HG02763 (cell line): ENCODE results near the gene GNAL.

Source experiments
- ATAC-seq: cut with Tn5 transposase; IDR thresholded peaks from one replicate; pipeline ENCODE4 v1.9.1; 2021; ENCODE audit warnings: mild to moderate bottlenecking, moderate library complexity; ENCODE audit not compliant: unreplicated experiment

The GNAL gene

GRCh38 chr18:11802586-11802985 lies 113.5 kb downstream of the GNAL start:
- no peak for ATAC-seq

- no peak for ATAC-seq
Observed at GRCh38 chr18:11807233-11807632, 118.2 kb downstream of the GNAL start.

- ATAC-seq = no peak
Observed at GRCh38 chr18:11808001-11808855, 119.2 kb downstream of the GNAL start.

GRCh38 chr18:11809895-11810294 lies 120.8 kb downstream of the GNAL start:
- ATAC-seq = no peak

GRCh38 chr18:11810379-11810778 lies 121.3 kb downstream of the GNAL start:
- no peak for ATAC-seq

- no peak for ATAC-seq
Observed at GRCh38 chr18:11811009-11811408, 121.9 kb downstream of the GNAL start.

GRCh38 chr18:11817229-11817628 lies 128.2 kb downstream of the GNAL start:
- no peak for ATAC-seq

GRCh38 chr18:11818486-11819203 lies 129.6 kb downstream of the GNAL start:
- ATAC-seq = no peak

- no peak for ATAC-seq
Observed at GRCh38 chr18:11819938-11820337, 130.9 kb downstream of the GNAL start.

GRCh38 chr18:11820697-11821096 lies 131.6 kb downstream of the GNAL start:
- no peak for ATAC-seq

GRCh38 chr18:11821208-11821607 lies 132.1 kb downstream of the GNAL start:
- ATAC-seq = no peak

GRCh38 chr18:11821643-11822237 lies 132.7 kb downstream of the GNAL start:
- ATAC-seq = no peak

GRCh38 chr18:11823545-11823944 lies 134.5 kb downstream of the GNAL start:
- no peak for ATAC-seq

GRCh38 chr18:11826836-11827235 lies 137.8 kb downstream of the GNAL start:
- no peak for ATAC-seq

- ATAC-seq = no peak
Observed at GRCh38 chr18:11828786-11829432, 139.8 kb downstream of the GNAL start.

- ATAC-seq = no peak
Observed at GRCh38 chr18:11830585-11830984, 141.5 kb downstream of the GNAL start.

- no peak for ATAC-seq
Observed at GRCh38 chr18:11831921-11832320, 142.9 kb downstream of the GNAL start.

GRCh38 chr18:11834772-11835171 lies 145.7 kb downstream of the GNAL start:
- ATAC-seq = no peak

GRCh38 chr18:11839556-11839955 lies 150.5 kb downstream of the GNAL start:
- ATAC-seq = no peak

GRCh38 chr18:11840493-11840892 lies 151.4 kb downstream of the GNAL start:
- ATAC-seq = no peak

- no peak for ATAC-seq
Observed at GRCh38 chr18:11842562-11842961, 153.5 kb downstream of the GNAL start.
